WTC11 (cell line): ENCODE results near the gene UBASH3B.

ENCODE experiments used
- CREB1 ChIP-seq: sonication (generic); formaldehyde crosslinking; IDR thresholded peaks from 2 replicates; pipeline ENCODE4 v1.8.0; 2023; ENCODE audit warnings: mild to moderate bottlenecking, missing genetic modification reagents
- CREM ChIP-seq: sonication (generic); formaldehyde crosslinking; IDR thresholded peaks from 2 replicates; pipeline ENCODE4 v1.8.1; 2022; ENCODE audit warnings: mild to moderate bottlenecking, missing genetic modification reagents, moderate library complexity
- GRHL2 ChIP-seq: fragments of 250-450 bp; sonication (Bioruptor Pico); IDR thresholded peaks from 2 replicates; pipeline ENCODE4 v1.8.0; 2022; ENCODE audit warnings: mild to moderate bottlenecking, moderate library complexity; ENCODE audit not compliant: insufficient replicate concordance, severe bottlenecking
- JUN ChIP-seq: sonication (generic); formaldehyde crosslinking; IDR thresholded peaks from 2 replicates; pipeline ENCODE4 v1.8.0; 2023; ENCODE audit warnings: mild to moderate bottlenecking, missing genetic modification reagents
- NR2C2 ChIP-seq: sonication (generic); formaldehyde crosslinking; IDR thresholded peaks from 2 replicates; pipeline ENCODE4 v1.8.0; 2022; ENCODE audit warnings: mild to moderate bottlenecking, missing genetic modification reagents
- NR3C1 ChIP-seq: sonication (generic); formaldehyde crosslinking; conservative IDR thresholded peaks from 2 replicates; pipeline ENCODE4 v1.8.1; 2023; ENCODE audit warnings: low read depth, mild to moderate bottlenecking, missing genetic modification reagents
- SMAD3 ChIP-seq: sonication (generic); formaldehyde crosslinking; IDR thresholded peaks from 2 replicates; pipeline ENCODE4 v1.8.0; 2022; ENCODE audit warnings: missing genetic modification reagents, mild to moderate bottlenecking, borderline replicate concordance
- SP1 ChIP-seq: sonication (generic); formaldehyde crosslinking; conservative IDR thresholded peaks from 2 replicates; pipeline ENCODE4 v1.8.1; 2022; ENCODE audit warnings: missing genetic modification reagents
- ZNF423 ChIP-seq: fragments of 250-450 bp; sonication (Bioruptor Pico); IDR thresholded peaks from 2 replicates; pipeline ENCODE4 v2.1.2; 2022; ENCODE audit warnings: mild to moderate bottlenecking, moderate library complexity
- TF ChIP-seq, protein P1 (sequence below): fragments of 200-600 bp; IDR thresholded peaks from 2 replicates; pipeline ENCODE4 v1.8.0; 2022; ENCODE audit warnings: antibody characterized with exemption
- TF ChIP-seq, protein P2 (sequence below): sonication (generic); formaldehyde crosslinking; IDR thresholded peaks from 2 replicates; pipeline ENCODE4 v1.8.1; 2022; ENCODE audit warnings: mild to moderate bottlenecking, moderate library complexity, missing genetic modification reagents
- TF ChIP-seq, protein P3 (sequence below): sonication (generic); formaldehyde crosslinking; IDR thresholded peaks from 2 replicates; pipeline ENCODE4 v1.8.1; 2023; ENCODE audit warnings: mild to moderate bottlenecking, missing genetic modification reagents

DNA sequence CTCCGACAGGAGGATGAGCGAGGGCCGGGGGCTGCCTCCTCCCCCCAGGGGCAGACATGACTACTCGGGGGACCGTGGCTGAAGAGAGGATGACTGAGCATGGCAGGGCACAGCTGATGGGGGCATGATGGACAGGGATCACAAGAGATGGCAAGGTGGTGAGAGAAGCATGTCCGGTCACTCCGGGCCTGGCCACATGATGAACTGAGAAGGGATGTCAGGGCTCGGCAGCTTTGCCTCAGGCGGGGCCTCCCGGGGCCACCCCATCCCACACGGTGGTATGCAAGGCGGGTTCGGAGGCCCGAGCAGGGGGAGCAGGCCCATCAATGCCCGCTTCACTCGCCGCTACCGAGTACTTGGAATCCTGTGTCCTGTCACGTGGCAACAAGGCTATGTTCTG, 36.6 kb upstream of the UBASH3B start:
- TF ChIP-seq, protein P1, sequence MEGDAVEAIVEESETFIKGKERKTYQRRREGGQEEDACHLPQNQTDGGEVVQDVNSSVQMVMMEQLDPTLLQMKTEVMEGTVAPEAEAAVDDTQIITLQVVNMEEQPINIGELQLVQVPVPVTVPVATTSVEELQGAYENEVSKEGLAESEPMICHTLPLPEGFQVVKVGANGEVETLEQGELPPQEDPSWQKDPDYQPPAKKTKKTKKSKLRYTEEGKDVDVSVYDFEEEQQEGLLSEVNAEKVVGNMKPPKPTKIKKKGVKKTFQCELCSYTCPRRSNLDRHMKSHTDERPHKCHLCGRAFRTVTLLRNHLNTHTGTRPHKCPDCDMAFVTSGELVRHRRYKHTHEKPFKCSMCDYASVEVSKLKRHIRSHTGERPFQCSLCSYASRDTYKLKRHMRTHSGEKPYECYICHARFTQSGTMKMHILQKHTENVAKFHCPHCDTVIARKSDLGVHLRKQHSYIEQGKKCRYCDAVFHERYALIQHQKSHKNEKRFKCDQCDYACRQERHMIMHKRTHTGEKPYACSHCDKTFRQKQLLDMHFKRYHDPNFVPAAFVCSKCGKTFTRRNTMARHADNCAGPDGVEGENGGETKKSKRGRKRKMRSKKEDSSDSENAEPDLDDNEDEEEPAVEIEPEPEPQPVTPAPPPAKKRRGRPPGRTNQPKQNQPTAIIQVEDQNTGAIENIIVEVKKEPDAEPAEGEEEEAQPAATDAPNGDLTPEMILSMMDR: no peak
- no peak for TF ChIP-seq NR2C2
- TF ChIP-seq GRHL2 (CRISPR knock-in tag): no peak
- no peak for TF ChIP-seq ZNF423 (CRISPR knock-in tag)
- TF ChIP-seq, protein P2, sequence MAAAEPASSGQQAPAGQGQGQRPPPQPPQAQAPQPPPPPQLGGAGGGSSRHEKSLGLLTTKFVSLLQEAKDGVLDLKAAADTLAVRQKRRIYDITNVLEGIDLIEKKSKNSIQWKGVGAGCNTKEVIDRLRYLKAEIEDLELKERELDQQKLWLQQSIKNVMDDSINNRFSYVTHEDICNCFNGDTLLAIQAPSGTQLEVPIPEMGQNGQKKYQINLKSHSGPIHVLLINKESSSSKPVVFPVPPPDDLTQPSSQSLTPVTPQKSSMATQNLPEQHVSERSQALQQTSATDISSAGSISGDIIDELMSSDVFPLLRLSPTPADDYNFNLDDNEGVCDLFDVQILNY (CRISPR knock-in tag): no peak
- TF ChIP-seq NR3C1 (CRISPR knock-in tag): no peak
- no peak for TF ChIP-seq CREM
- TF ChIP-seq SP1 (CRISPR knock-in tag): no peak
- TF ChIP-seq, protein P3, sequence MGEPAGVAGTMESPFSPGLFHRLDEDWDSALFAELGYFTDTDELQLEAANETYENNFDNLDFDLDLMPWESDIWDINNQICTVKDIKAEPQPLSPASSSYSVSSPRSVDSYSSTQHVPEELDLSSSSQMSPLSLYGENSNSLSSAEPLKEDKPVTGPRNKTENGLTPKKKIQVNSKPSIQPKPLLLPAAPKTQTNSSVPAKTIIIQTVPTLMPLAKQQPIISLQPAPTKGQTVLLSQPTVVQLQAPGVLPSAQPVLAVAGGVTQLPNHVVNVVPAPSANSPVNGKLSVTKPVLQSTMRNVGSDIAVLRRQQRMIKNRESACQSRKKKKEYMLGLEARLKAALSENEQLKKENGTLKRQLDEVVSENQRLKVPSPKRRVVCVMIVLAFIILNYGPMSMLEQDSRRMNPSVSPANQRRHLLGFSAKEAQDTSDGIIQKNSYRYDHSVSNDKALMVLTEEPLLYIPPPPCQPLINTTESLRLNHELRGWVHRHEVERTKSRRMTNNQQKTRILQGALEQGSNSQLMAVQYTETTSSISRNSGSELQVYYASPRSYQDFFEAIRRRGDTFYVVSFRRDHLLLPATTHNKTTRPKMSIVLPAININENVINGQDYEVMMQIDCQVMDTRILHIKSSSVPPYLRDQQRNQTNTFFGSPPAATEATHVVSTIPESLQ: no peak
- no peak for TF ChIP-seq JUN
- no peak for TF ChIP-seq CREB1
- TF ChIP-seq SMAD3 (CRISPR knock-in tag): no peak
